PC-9 (cell line): ENCODE measurements around the gene ALG1. TPM values are rescaled to one million over a fixed set of nuclear protein-coding genes. Genes with fewer than 3 reads are reported as not detected.

Experiments
- BruUV-seq: library from RNA; stranded (reverse); fragments of 400-500 nt; replicated peaks from 2 replicates; lab custom pipeline; 2021; lab: Mats Ljungman, UMichigan
- CTCF ChIA-PET: fragments of 300-600 bp; sonication (Branson Sonifier 250); formaldehyde crosslinking; loops from one replicate; lab custom pipeline; 2022; ENCODE audit warnings: antibody characterized with exemption; lab: Charles Lee
- POLR2A ChIA-PET: fragments of 300-600 bp; sonication (Branson Sonifier 250); formaldehyde crosslinking; loops from one replicate; lab custom pipeline; 2022; ENCODE audit warnings: antibody characterized with exemption; ENCODE audit not compliant: unreplicated experiment; lab: Charles Lee
- DNase-seq, 2 experiments: peaks; one replicate each; pipeline versions ENCODE4 v3.0.0 to v3.0.0-alpha.2; 2015 to 2022; ENCODE audit warnings: mixed read lengths in 1 of 2
- H2AFZ ChIP-seq: fragments of 200-600 bp; sonication (generic); 2 replicates; pipeline ENCODE4 v1.8.1; 2017; ENCODE audit warnings: antibody characterized with exemption
- H3F3A ChIP-seq: fragments of 200-600 bp; sonication (generic); 2 replicates; pipeline ENCODE4 v1.8.1; 2017; ENCODE audit warnings: antibody characterized with exemption, mild to moderate bottlenecking, low read depth; ENCODE audit not compliant: insufficient read depth
- H3K27ac ChIP-seq: fragments of 200-600 bp; sonication (generic); 2 replicates; pipeline ENCODE4 v1.6.1; 2016; ENCODE audit warnings: mixed run types
- H3K27me3 ChIP-seq: fragments of 200-600 bp; sonication (generic); 2 replicates; pipeline ENCODE4 v1.6.1; 2016; ENCODE audit warnings: low read depth, mixed run types; ENCODE audit not compliant: insufficient read depth
- H3K36me3 ChIP-seq: fragments of 200-600 bp; sonication (generic); 2 replicates; pipeline ENCODE4 v1.6.1; 2016; ENCODE audit warnings: low read depth, mixed run types
- H3K4me1 ChIP-seq: fragments of 200-600 bp; sonication (generic); replicated peaks from 2 replicates; pipeline ENCODE4 v1.6.1; 2016; ENCODE audit warnings: mixed run types; ENCODE audit not compliant: insufficient read depth
- H3K4me2 ChIP-seq: fragments of 200-600 bp; sonication (generic); 2 replicates; pipeline ENCODE4 v1.6.1; 2017; ENCODE audit warnings: mixed run types
- H3K4me3 ChIP-seq: fragments of 200-600 bp; sonication (generic); 2 replicates; pipeline ENCODE4 v1.6.1; 2016; ENCODE audit warnings: mixed run types
- H3K79me2 ChIP-seq: fragments of 200-600 bp; sonication (generic); 2 replicates; pipeline ENCODE4 v1.6.1; 2017; ENCODE audit warnings: low read depth, mixed run types
- H3K9me2 ChIP-seq: fragments of 200-600 bp; sonication (generic); 2 replicates; pipeline ENCODE4 v1.8.1; 2017; ENCODE audit warnings: mild to moderate bottlenecking; ENCODE audit not compliant: insufficient read depth
- H3K9me3 ChIP-seq: fragments of 200-600 bp; sonication (generic); 2 replicates; pipeline ENCODE4 v1.8.1; 2016; ENCODE audit warnings: low read depth; ENCODE audit not compliant: insufficient read depth
- H4K20me1 ChIP-seq: fragments of 200-600 bp; sonication (generic); 2 replicates; pipeline ENCODE4 v1.8.1; 2017; ENCODE audit not compliant: insufficient read depth
- EZH2 ChIP-seq: fragments of 200-600 bp; sonication (generic); IDR thresholded peaks from 2 replicates; pipeline ENCODE4 v1.8.0; 2017; ENCODE audit warnings: antibody characterized with exemption, low read depth
- intact Hi-C: fragments of 100-400 bp; cut with micrococcal nuclease; formaldehyde crosslinking; loops from one replicate; pipeline ENCODE4 v1.10.0; 2022; ENCODE audit not compliant: unreplicated experiment
- total RNA-seq: library from RNA; stranded (reverse); gene quantifications from 2 replicates; pipeline ENCODE4 v1.2.3, GENCODE V29; 2021
- TF ChIP-seq, protein P1 (sequence below): fragments of 200-600 bp; sonication (generic); conservative IDR thresholded peaks from 2 replicates; pipeline ENCODE4 v1.6.1; 2017; ENCODE audit warnings: mixed run types, antibody characterized with exemption, mild to moderate bottlenecking, moderate library complexity

Gene ALG1
- total RNA-seq, 1 experiment from 2014 or later, result 37.3 TPM

DNA sequence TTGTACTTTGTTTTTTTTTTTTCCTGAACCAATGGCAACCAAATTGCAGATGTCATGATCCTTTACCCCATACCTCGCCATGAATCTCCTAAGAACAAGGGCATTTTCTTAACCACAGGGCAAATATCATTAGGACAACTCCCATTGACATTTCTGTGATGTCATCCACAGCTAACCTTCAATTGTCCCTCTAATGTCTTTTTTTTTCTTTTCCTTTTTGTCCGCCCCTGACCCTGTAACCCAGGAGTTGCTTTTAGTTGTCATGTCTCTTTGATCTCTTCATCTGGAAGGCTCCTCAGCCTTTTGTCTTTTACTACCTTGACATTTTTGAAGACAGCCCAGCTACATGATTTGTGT is 37.5 kb upstream of the ALG1 start:
- H3F3A ChIP-seq, result no peaks in the 10 kb centered on the region
- no peak for DNase-seq
- H3K27ac ChIP-seq, result no peak overlapping the region
- H3K27me3 ChIP-seq, result no peaks in the 10 kb centered on the region
- H3K9me2 ChIP-seq, result no peaks in the 10 kb centered on the region
- peaks cover 12% of the 10 kb centered on the region for H3K4me1 ChIP-seq
- H3K79me2 ChIP-seq, result 0 out of 2 replicates have a peak, but pooled peaks cover 3% of the 10 kb centered on the region
- no peaks in the 10 kb centered on the region for H3K36me3 ChIP-seq
- peak overlapping the region; percentile 59 for H3K4me3 ChIP-seq
- H3K4me2 ChIP-seq, result peak overlapping the region; percentile 76
- H3K9me3 ChIP-seq, result no peaks in the 10 kb centered on the region
- peak overlapping the region; percentile 93 for H2AFZ ChIP-seq
- ChIA-PET CTCF (no interaction called here), POLR2A (interaction anchor here (0.6 to 0.7 kb wide), 4 partner anchors 13 to 645 kb away, joined by 4 to 13 read pairs (median 8); partner anchors contain the start of gene ANKS3)
- BruUV-seq, result TSS peak; percentile 80
- TF ChIP-seq, protein P1, sequence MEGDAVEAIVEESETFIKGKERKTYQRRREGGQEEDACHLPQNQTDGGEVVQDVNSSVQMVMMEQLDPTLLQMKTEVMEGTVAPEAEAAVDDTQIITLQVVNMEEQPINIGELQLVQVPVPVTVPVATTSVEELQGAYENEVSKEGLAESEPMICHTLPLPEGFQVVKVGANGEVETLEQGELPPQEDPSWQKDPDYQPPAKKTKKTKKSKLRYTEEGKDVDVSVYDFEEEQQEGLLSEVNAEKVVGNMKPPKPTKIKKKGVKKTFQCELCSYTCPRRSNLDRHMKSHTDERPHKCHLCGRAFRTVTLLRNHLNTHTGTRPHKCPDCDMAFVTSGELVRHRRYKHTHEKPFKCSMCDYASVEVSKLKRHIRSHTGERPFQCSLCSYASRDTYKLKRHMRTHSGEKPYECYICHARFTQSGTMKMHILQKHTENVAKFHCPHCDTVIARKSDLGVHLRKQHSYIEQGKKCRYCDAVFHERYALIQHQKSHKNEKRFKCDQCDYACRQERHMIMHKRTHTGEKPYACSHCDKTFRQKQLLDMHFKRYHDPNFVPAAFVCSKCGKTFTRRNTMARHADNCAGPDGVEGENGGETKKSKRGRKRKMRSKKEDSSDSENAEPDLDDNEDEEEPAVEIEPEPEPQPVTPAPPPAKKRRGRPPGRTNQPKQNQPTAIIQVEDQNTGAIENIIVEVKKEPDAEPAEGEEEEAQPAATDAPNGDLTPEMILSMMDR, result no peak
- no peak for TF ChIP-seq EZH2
- H4K20me1 ChIP-seq, result no peaks in the 10 kb centered on the region
- intact Hi-C loops, result no loop called here

DNA sequence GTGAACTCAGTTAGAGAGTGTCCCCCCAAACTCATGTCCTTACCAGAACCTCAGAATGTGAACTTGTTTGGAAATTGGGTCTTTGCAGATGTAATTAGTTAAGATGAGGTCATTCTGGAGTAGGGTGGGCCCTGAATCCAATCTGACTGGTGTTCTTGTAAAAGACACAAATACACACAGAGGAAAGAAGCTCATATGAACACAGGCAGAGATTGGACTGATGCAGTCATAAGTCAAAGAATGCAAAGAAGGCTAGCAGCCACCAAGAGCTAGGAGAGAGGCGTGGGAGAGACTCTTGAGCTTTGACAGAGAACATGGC is 35.8 kb upstream of the ALG1 start:
- Histone ChIP-seq H3F3A (no peaks in the 10 kb centered on the region), H3K79me2 (0 out of 2 replicates have a peak, but pooled peaks cover 3% of the 10 kb centered on the region), H3K4me1 (peaks cover 14% of the 10 kb centered on the region), H4K20me1 (no peaks in the 10 kb centered on the region), H3K4me3 (no peak overlapping the region), H3K4me2 (no peak overlapping the region), H3K27me3 (no peaks in the 10 kb centered on the region), H2AFZ (no peak overlapping the region), H3K9me3 (no peaks in the 10 kb centered on the region), H3K27ac (no peak overlapping the region), H3K36me3 (no peaks in the 10 kb centered on the region), H3K9me2 (no peaks in the 10 kb centered on the region)
- no TSS peak for BruUV-seq
- ChIA-PET POLR2A (no interaction called here), CTCF (no interaction called here)
- DNase-seq, result no peak
- intact Hi-C loops, result no loop called here
- no peak for TF ChIP-seq EZH2
- TF ChIP-seq, protein P1, result no peak

DNA sequence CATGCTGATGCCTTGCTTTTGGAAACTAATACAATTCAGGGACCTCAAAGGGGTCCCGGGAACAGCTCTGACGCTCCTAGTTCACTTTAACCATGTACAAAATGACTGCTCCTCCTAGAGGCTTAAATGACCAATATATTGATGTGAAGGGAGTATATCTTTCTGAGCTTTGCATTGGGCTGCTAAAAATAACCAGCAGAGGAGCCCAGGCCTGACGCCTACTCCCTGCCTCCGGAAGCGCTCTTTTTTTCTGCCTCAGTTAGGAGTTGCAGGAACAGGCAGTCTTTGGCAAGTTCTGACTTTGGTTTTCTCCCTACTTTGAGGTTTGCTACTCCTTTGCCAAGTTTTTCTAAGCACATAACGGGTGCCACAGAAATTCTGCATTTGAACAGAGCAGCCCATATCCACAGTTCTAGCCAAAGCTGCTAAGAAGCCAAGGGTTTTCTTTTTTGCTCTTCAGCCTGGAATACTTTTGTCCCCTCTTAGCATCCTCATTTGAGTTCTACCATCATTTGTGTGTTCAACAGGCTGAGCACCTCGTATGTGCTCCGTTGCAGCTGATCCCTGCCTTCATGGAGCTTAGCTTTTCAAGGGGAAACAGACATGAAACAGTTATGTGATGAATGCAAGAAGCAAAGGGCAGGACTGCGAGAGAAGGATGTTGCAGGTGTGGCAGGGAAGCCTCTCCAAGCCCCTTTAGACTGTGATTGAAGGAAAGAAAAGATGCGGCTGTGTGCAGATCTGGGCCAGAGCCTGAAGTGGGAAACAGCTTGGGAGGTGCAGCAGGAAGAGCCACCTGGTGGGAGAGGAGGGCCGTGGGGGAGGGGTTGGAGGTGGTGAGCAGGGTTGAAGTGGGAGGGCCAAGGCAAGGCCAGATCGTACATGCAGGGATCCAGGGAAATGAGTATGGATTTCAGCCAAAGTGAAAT is 35.2 kb upstream of the ALG1 start:
- no peak for DNase-seq
- no peak overlapping the region for H3K4me2 ChIP-seq

More for the DNA sequence above, 35.2 kb upstream of the ALG1 start:
- no peak overlapping the region for H2AFZ ChIP-seq
- TF ChIP-seq EZH2, result no peak
- TF ChIP-seq, protein P1, result no peak
- no peaks in the 10 kb centered on the region for H4K20me1 ChIP-seq
- no peak overlapping the region for H3K27ac ChIP-seq
- H3K4me3 ChIP-seq, result no peak overlapping the region
- ChIA-PET POLR2A (no interaction called here), CTCF (no interaction called here)
- no peaks in the 10 kb centered on the region for H3K9me3 ChIP-seq
- no peaks in the 10 kb centered on the region for H3K9me2 ChIP-seq
- H3K36me3 ChIP-seq, result no peaks in the 10 kb centered on the region
- no peaks in the 10 kb centered on the region for H3K27me3 ChIP-seq
- H3K4me1 ChIP-seq, result peaks cover 20% of the 10 kb centered on the region
- 0 out of 2 replicates have a peak, but pooled peaks cover 3% of the 10 kb centered on the region for H3K79me2 ChIP-seq
- H3F3A ChIP-seq, result peaks cover 2% of the 10 kb centered on the region
- intact Hi-C loops, result no loop called here
- BruUV-seq, result no TSS peak
